Epithelial cell of esophagus (primary cell): ENCODE data around the gene PPFIA1.

Source experiments
- DNase-seq: peaks from one replicate; pipeline ENCODE4 v3.0.0; 2010; ENCODE audit warnings: low read depth
- H3K4me3 ChIP-seq: 2 replicates; pipeline ENCODE4 v1.5.1; 2011; ENCODE audit warnings: mild to moderate bottlenecking, low read length, control low read depth
- CTCF ChIP-seq: IDR thresholded peaks from 2 replicates; pipeline ENCODE4 v1.5.1; 2011; ENCODE audit warnings: low read depth, mild to moderate bottlenecking, low read length, control low read depth, inconsistent platforms; ENCODE audit not compliant: insufficient read depth; ENCODE audit errors: missing control alignments

PPFIA1 gene

GRCh38 chr11:70242885-70243284, 27.6 kb upstream of the PPFIA1 start:
- DNase-seq = no peak
- H3K4me3 ChIP-seq = no peak overlapping the region
- TF ChIP-seq CTCF = no peak

GRCh38 chr11:70243912-70244652, 26.4 kb upstream of the PPFIA1 start:
- TF ChIP-seq CTCF = no peak
- peak; percentile 48 for DNase-seq
- no peak overlapping the region for H3K4me3 ChIP-seq

GRCh38 chr11:70244698-70245097, 25.8 kb upstream of the PPFIA1 start:
- H3K4me3 ChIP-seq = no peak overlapping the region
- TF ChIP-seq CTCF = no peak
- DNase-seq = no peak

GRCh38 chr11:70246196-70246595, 24.3 kb upstream of the PPFIA1 start:
- no peak for TF ChIP-seq CTCF
- no peak for DNase-seq
- H3K4me3 ChIP-seq = no peak overlapping the region

GRCh38 chr11:70247042-70247709, 23.3 kb upstream of the PPFIA1 start:
- H3K4me3 ChIP-seq = no peak overlapping the region
- no peak for DNase-seq
- TF ChIP-seq CTCF = no peak

GRCh38 chr11:70247710-70248072, 22.8 kb upstream of the PPFIA1 start:
- no peak for TF ChIP-seq CTCF
- H3K4me3 ChIP-seq = no peak overlapping the region
- no peak for DNase-seq

GRCh38 chr11:70250876-70251658, 19.4 kb upstream of the PPFIA1 start:
- TF ChIP-seq CTCF = no peak
- no peak for DNase-seq
- no peak overlapping the region for H3K4me3 ChIP-seq
